NCI-H146 (cell line): ENCODE results near the gene ATP11A.
"Not testable (repeated sequence)": the region's sequence is repeated elsewhere in the genome, so short reads cannot be mapped to it uniquely, and the experiment has no call there.

ENCODE experiments used
- DNase-seq: peaks from one replicate; lab custom pipeline; 2025; lab: John Stamatoyannopoulos, UW

ATP11A gene

DNA sequence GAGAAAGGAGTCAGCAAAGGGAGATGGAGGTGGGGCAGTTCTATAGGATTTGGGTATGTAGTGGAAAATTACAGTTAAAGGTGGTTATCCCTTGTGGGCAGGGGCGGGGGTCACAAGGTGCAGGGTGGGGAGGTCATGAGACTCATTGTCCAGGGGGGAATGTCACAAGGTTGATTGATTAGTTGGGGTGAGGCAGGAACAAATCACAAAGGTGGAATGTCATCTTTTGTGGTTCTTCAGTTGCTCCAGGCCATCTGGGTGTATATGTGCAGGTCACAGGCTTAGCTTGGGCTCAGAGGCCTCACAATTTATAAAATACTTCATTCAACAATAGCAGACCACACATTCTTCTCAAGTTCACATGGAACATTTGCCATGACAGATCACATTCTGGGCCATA lies 109.6 kb downstream of the ATP11A start:
- DNase-seq: no peak

DNA sequence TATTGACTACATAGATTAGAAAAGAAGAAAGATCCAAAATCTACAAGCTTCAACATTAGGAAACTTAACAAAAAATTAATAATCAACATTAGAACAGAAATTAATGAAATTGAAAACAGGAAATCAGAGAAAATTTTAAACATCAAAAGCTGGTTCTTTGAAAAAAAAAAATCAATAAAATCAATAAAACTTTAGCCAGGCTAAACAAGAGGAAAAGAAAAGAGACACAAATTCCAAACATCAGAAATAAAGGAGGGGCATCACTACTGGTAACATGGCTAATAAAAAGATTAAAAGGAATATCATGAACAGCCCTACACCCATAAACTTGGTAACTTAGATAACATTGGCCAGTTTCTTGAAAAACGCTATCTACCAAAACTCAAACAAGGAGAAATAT lies 110.2 kb downstream of the ATP11A start:
- DNase-seq: no peak

DNA sequence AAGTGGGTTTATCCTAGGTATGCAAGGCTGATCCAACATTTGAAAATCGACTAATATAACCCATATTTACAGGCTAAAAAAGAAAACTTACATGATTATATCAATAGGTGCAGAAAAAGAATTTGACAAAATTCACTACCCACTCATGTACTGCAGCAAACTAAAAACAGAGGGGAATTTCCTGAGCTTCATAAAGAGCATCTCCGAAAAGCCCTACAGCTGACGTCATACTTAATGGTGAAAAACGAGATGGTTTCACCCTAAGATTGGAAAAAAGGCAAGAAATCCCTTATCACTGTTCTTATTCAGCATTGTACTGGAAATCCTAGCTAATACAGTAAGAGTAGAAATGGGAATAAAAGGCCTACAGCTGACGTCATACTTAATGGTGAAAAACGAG lies 111.0 kb downstream of the ATP11A start:
- DNase-seq: not testable (repeated sequence)

DNA sequence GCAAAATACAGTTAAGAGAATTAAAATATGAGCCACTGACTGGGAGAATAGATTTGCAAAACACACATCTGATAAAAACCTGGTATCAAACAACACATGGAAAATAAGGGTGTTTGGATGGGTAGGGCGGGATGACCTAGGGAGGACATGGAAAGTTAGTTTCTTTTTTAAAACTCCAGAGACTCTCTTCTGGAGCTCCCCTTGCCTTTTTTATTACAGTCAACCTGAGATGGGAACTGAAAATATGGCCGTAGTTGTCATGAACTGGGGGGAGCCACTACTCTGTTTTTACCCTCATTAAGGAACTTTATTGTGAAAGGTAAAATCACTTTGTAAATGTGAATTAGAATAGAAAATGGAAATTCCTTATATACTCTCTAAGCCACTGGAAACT lies 113.0 kb downstream of the ATP11A start:
- no peak for DNase-seq

DNA sequence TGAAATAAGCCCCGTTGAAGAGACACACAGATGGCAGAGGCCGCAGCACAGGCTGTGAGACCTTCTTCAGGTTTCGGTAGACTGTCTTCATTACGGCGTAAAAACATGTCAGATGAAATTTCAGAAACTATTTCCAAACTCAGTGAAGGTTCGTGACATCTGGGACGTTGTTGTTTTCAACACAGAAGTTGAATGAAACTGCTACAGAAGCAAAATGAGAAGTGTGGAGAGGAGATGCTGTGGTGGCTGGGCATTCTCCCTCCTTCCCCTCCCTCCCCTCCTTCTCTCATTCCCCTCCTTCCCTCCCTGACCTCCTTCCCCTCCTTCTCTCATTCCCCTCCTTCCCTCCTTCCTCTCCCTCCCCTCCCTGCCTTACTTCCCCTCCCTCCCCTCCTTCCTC lies 113.6 kb downstream of the ATP11A start:
- DNase-seq: no peak

DNA sequence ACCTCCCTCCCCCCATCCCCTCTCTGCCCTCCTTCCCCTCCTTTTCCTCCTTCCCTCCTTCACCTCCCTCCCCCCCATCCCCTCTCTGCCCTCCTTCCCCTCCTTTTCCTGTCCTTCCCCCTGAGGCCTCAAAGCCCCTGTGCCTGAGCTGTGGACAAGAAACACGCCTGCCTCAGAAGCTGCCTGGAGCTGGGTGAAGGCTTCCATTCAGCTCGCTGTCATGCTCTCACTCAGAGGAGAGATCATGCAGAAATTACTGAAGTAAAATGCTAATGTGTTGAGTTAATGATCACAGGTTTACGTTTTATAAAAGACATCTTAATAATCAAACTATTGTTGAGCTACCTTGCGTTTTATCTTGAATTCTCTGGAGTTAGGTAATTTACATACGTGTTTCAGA lies 114.5 kb downstream of the ATP11A start:
- DNase-seq: no peak

DNA sequence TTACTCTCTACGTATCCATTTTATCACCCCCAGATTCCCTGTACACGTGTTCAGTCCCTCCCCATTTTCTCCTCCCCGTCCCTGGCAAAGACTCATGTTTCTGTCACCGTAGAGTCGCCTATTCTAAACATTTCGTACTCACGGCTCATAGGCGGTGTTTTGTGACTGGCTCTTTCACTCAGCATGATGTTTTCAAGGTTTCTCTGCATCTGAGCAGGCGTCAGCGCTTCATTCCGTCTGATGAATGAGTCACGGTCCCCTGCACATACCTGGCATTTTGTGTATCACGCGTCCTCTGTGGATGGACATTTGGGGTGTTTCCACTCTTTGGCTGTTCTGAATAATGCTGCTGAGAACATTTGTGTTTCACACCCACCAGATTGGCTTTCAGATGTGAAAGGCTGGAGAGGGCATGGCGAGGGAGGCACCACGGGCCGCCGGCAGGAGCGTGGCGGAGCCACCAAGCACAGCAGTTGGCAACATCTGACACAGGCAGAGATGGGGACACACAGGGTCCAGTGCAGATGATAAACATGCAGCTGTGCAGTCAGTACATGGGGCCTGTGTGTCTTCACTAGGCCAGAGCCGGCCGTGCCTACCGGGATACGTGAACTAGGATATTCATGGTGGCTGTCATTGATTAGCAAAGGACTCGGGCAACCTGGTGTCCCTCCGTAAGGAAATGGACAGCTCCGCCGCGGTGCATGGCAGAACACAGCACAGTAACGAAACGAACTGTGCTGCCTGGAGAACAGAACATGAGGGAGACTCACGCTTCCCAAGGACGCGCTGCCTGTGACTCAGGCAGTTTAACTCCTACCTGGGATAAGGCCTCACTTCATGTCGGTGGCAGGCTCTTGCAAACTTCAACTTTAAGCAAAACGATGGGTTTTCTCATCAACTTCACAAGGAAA lies 117.2 kb downstream of the ATP11A start:
- DNase-seq: no peak

DNA sequence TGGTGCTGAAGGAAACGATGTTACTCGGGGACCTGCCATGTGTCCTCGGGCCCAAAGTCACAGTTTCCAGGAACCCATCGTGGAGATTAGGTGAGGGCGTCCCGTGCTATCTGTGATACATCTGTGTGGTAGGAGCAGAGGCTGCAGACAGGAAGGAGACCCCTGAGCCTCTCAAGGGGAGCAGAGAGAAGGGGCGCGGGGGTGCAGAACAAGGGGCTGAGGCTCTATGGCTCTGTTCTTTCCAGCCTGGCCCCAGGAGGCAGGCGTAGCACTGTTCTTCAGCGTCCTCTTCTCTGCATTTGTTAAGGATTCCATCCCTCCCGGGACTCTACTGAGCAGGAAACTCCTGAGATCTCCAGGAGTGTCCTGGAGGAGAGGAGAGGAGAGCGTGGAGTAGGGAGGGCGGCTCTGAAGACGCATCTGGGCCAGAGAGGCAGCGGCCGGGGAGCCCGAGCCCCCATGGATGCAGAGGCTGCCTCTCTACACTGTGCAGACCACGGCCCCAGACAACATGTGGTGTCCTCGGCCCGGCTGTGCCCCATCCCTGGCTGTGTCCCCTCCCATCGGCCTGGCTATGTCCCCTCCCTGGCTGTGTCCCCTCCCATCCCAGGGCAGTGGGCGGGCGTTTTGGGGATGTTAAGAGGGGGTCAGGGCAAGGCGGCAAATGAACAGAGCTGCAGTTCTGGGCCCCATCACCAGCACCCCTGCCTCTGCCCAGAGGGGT lies 118.0 kb downstream of the ATP11A start:
- no peak for DNase-seq

DNA sequence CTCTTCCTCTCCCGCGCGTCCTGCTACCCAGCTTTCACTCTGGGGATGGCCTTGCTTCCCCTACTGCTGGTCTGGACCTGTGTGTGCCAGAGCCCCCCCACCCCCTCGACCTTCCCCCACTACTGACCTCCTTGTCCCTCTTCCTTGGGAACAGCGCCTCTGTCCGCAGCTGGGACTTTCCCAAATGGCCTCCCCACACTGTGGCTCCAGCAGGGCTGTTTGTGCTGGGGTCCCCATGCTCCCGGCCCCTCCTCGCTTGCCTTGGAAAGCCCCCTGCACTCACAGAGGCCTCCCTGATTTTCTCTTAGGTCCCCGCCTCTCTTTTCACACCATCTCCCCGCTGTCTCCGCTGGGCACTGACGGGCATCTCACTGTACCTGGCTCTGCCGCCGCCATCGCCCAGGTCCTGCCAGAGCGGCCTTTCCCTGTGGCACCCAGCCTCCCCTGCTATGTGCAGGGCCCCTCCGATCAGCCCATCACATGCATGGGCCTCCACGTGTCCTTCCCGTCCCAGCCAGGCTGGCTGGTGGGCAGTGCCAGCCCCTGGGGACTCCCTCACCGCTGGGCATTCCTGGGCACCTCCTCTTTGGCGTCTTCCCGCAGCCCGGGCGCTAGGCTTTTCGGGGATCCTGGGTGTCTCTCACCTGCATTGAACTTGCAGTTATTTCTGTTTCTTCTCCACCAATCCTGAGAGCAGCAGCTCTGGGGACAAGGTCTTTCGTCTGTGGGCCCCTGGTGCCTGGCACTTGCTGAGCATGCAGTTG lies 118.7 kb downstream of the ATP11A start:
- DNase-seq: no peak

DNA sequence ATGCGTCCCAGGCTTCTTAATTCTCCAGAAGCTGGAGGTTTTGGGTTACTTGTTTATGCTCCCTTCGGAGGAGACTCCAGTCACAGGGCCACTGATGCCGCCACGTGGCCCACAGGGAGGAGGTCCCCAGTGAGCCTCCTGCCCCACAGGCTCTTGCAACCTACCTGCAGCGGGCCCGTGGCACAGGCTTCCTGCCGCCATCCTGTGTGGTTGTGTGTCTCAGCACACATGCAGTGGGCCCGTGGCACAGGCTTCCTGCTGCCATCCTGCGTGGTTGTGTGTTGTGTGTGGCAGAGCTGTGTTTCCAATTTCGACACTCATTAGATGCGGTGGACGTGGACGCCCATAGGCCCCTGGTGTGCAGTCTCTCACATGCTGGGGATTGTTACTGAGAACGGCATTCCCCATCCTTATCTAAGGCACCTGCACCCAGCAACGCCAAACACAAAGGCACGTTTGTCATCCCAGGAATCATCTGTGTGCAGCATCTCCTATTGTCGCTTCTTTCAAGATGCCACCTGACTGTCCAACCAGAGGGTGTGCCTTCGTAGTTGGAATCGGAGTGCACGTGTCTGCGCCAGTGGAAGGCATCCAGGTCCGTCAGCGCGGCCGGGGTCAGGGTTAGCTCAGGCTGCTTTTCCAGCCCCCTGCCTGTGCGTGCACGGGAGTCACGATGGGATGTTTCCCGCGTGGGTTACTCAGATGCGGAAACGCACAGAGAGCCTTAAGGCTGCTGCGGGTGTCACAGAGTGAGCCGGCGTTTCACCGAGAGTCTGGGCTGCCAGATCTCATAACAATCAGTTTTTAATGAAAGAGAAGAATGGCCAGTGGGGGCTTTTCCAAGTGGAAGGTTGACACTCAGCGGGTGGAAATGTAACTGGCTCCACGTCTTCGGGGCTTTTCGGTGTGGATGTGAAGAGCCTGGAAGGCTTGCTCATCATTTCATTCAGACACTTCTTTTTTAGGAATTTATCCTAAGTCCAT lies 119.8 kb downstream of the ATP11A start:
- no peak for DNase-seq

DNA sequence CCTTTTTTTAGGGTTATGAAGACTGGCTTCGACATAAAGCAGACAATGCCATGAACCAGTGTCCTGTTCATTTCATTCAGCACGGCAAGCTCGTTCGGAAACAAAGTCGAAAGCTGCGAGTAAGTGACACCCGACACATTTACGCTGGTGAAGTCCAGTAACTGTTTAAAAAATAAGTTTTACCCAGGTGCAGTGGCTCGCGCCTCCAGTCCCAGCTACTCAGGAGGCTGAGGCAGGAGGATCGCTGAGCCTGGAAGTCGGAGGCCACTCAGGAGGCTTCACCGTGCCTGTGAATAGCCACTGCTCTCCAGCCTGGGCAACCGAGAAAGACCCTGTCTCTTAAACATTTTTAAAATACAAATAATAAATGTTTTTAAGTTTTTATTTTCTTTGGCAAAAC lies 120.8 kb downstream of the ATP11A start:
- DNase-seq: no peak

DNA sequence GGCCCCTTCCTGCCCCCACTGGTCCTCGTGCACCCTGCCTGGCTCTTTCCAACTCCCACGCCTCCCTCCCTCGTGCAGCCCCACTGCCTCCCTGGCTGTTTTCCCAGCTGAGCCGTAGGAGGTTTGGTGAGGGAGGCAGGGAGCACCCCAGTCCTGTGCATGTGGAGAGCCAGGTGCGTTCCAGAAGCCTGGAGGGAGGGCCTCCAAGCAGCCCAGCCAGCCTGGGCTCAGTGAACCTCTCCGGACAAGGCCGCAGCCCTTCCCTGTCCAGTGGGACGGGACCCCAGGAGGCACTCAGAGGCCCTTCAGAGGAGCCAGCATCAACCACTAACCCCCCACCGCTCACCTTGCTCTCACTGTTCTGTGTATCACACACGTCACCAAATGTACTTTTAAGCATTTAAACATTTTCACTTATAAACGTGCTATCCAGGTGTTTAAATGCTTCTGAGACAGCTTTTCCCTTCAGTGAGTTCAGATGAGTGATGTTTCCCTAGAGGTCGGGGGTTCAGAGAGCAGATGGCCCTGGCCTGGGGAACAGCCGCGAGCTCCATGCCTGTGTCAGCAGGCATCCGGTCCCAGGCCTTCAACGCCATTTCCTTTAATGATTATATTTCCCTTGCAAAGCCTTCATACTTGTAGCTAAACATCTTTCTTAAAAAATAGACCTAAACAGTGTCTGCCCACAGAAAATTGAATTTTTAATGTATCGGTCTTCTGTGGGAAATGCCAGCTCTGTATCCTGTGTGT lies 122.6 kb downstream of the ATP11A start:
- no peak for DNase-seq

DNA sequence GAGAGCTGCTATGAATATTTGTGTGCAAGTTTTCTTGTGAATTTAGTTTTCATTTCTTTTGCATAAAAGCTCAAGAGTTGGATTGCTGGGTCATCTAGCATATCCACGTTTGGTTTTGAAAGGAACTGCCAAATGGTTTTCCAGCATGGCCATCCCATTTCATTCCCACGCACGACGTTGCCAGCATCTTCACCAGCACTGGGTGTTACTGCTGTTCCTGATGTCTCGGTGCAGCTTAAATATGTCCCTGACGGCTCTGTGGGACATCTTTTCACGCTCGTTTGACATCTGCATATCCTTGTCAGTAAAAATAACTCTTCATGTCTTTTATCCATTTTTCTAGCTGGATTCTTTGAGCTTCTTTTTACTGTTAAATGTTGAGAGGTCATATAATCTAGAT lies 123.7 kb downstream of the ATP11A start:
- no peak for DNase-seq

DNA sequence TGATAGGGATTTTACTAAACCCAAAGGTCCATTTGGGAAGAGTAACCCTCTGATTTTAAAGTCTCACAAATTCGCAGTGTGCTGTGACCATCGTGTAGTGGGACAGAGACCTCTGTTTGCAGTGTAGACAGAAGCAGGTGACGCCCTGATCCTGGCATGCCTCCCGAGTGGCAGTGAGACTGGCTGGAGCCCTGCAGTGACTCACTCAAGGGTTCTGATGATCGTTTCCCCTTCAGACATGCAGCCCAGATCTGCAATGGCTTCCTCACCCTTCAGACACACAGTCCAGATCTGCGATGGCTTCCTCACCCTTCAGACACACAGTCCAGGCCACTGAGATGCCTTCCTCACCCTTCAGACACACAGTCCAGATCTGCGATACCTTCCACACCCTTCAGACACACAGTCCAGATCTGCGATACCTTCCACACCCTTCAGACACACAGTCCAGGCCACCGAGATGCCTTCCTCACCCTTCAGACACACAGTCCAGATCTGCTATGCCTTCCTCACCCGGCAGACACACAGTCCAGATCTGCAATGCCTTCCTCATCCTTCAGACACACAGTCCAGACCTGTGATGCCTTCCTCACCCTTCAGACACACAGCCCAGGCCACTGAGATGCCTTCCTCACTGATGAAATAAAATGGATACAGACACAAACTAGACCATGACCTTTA lies 125.2 kb downstream of the ATP11A start:
- no peak for DNase-seq

DNA sequence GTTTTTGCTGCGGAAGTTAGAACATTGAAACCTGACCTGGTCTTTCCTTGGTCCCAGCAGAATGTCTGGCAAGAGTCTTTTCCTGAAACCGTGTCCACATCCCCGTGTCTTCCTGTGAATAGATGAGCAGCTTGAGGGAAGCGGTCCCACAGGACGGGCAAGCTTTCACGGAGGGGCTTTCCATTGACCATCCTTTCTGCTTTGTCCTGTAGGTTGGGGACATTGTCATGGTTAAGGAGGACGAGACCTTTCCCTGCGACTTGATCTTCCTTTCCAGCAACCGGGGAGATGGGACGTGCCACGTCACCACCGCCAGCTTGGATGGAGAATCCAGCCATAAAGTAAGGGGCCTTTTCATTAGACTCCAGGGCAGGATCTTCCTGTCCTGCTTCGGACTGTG lies 126.0 kb downstream of the ATP11A start:
- DNase-seq: no peak

DNA sequence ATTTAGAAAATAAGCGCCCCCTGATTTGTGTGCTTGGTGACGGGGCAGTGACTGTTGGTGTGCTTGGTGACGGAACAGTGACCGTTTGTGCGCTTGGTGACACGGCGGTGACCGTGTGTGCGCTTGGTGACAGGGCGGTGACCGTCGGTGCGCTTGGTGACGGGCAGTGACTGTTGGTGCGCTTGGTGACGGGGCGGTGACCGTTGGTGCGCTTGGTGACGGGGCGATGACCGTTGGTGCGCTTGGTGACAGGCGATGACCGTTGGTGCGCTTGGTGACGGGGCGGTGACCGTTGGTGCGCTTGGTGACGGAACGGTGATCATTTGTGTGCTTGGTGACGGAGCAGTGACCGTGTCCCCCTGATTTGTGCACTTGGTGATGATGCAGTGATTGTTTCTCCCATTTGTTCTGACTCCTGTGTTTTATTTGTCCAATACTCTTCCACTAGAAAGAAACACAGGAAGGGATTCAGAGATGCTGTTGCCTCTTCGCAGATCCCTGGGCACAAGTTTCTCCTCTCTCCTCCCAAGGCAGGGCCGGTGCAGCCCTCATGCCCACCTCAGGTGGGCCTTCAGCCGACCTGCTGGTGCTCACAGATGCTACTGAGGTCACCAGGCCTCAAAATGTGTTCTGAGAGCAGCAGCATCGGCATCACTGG lies 128.3 kb downstream of the ATP11A start:
- DNase-seq: no peak

DNA sequence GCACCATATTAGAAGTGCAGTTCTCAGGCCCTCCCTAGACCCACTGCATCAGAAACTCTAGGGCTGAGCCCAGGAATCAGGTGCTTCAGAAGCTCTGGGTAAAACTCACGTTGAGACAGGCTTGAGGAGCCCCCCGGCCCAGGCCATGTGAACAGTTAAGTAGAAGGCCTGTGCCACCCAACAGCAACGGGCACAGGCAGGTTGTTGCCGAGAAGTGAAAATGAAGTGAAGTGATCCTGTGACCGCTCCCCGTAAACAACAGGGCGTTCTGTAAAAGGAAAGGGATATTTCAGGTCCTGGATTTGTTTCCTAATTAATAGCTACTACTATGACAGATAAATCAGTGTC lies 128.8 kb downstream of the ATP11A start:
- DNase-seq: no peak

DNA sequence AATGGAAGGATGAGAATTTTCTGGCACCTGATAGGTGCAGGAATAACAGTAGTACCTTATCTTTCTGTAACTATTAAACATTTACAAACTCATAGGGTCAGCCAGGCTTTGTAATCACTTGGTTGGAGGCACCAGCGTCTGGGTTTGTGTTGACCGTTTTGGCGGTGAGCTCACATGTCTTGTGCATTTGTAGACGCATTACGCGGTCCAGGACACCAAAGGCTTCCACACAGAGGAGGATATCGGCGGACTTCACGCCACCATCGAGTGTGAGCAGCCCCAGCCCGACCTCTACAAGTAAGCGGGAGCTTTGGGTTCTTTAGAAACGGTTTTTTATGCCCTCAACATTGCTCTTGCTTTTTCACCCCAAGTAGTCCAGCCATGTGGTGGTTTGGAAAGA lies 129.3 kb downstream of the ATP11A start:
- no peak for DNase-seq

DNA sequence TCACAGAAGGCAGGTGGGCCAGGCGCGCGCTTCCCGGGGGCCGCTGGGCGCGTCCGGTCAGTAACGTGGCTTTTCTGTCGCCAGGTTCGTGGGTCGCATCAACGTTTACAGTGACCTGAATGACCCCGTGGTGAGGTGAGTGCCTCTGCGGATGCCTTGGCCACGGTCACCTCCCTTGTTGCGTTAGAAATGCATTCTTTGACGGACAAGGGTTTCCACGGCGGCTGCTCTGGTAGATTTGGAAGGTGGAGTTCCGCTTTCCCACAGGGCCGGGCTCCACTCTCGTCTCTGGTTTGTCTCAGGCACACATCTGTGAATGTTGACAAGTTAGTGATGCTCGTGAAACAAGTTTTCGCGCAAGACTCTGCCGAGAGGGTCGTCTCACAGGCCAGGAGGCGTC lies 130.0 kb downstream of the ATP11A start:
- no peak for DNase-seq

DNA sequence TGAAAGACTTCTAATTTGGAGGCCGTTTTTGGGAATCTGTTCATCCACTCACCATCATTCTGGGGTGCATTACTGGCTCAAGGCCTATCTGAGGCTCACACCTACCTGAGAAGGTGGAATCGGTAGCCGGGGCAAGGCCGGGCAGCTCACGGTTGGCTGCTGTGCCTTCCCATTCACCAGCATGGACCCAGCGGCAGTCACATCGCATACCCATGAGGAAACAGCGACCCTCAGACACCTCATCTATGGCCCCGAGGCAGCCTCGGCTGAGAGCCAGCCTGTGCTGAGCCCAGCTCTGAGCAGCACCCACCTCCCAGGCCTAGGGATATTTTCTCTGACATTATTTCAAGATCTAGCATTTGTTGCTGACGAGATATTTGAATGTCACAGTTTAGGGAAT lies 130.5 kb downstream of the ATP11A start:
- DNase-seq: no peak
